ENCODE data around the gene ASAP3. TPM values are rescaled to one million over a fixed set of nuclear protein-coding genes. Genes with fewer than 3 reads are reported as not detected.

ASAP3 gene
- total RNA-seq, 4 donors from 2014 or later, result 69.3 to 75.7 (median 73.6) TPM

GRCh38 chr1:23428136-23428905 lies 55.7 kb downstream of the ASAP3 start:
- Histone ChIP-seq H3K27me3 (no peaks in the 10 kb centered on the region), H3K4me3 (replicated peaks in 1 of 3) (no peak overlapping the region), H3K36me3 (peaks cover 25 to 27% of the 10 kb centered on the region in 2 donors), H3K4me1 (peaks cover 8% of the 10 kb centered on the region in 2 donors), H3K27ac (no peak overlapping the region), H3K9me3 (no peaks in the 10 kb centered on the region)
- 85 to 94% methylated on average over 2 of the region's 2 CpGs for WGBS, 2 donors
- TF ChIP-seq POLR2A (IDR thresholded peaks at IDR 0.05) (no peak), CTCF (IDR thresholded peaks at IDR 0.05) (no peak)
- DNase-seq, result no peak
- intact Hi-C loops (cut with DNase I), result loop anchor here (10.0 kb wide), 1 partner anchor 106 kb away; the partner anchor contains the start of gene E2F2

- Histone ChIP-seq H3K36me3 (peaks cover 18 to 19% of the 10 kb centered on the region in 2 donors), H3K27ac (no peak overlapping the region), H3K9me3 (no peaks in the 10 kb centered on the region), H3K4me3 (replicated peaks in 1 of 3) (no peak overlapping the region), H3K27me3 (no peaks in the 10 kb centered on the region), H3K4me1 (peaks cover 16% of the 10 kb centered on the region in 2 donors)
- intact Hi-C loops (cut with DNase I), result loop anchor here (10.0 kb wide), 1 partner anchor 107 kb away; the partner anchor contains the start of gene E2F2
- WGBS, 2 donors, result 96% methylated on average over 3 of the region's 3 CpGs
- TF ChIP-seq CTCF (IDR thresholded peaks at IDR 0.05) (no peak), POLR2A (IDR thresholded peaks at IDR 0.05) (no peak)
- DNase-seq, result no peak
Observed at GRCh38 chr1:23427550-23427949, 56.4 kb downstream of the ASAP3 start.

GRCh38 chr1:23426828-23427227 lies 57.2 kb downstream of the ASAP3 start:
- intact Hi-C loops (cut with DNase I), result loop anchor here (10.0 kb wide), 1 partner anchor 108 kb away; the partner anchor contains the start of gene E2F2
- Histone ChIP-seq H3K9me3 (no peaks in the 10 kb centered on the region), H3K4me1 (peaks cover 23% of the 10 kb centered on the region in 2 donors), H3K4me3 (replicated peaks in 1 of 3) (no peak overlapping the region), H3K36me3 (peaks cover 13 to 17% of the 10 kb centered on the region in 2 donors), H3K27me3 (no peaks in the 10 kb centered on the region), H3K27ac (no peak overlapping the region)
- TF ChIP-seq CTCF (IDR thresholded peaks at IDR 0.05), result no peak
- TF ChIP-seq POLR2A (IDR thresholded peaks at IDR 0.05), result no peak
- 76 to 88% methylated on average over 2 of the region's 2 CpGs for WGBS, 2 donors
- no peak for DNase-seq

- no peak for TF ChIP-seq CTCF (IDR thresholded peaks at IDR 0.05)
- no peak for TF ChIP-seq POLR2A (IDR thresholded peaks at IDR 0.05)
- peak overlapping the region in 1 of 3 donors; percentile 56 for H3K4me3 ChIP-seq (replicated peaks in 1 of 3)
- 20 to 25% methylated on average over 5 of the region's 5 CpGs for WGBS, 2 donors
Observed at GRCh38 chr1:23425193-23425494, 58.8 kb downstream of the ASAP3 start.

More at GRCh38 chr1:23425193-23425494, 58.8 kb downstream of the ASAP3 start:
- H3K4me1 ChIP-seq, result peaks cover 24 to 29% of the 10 kb centered on the region in 2 donors
- intact Hi-C loops (cut with DNase I), result loop anchor here (10.0 kb wide), 1 partner anchor 110 kb away; the partner anchor contains the start of gene E2F2
- no peak for DNase-seq
- peak overlapping the region; percentile 63 to 90 (median 88) for H3K27ac ChIP-seq
- H3K27me3 ChIP-seq, result no peaks in the 10 kb centered on the region
- no peaks in the 10 kb centered on the region for H3K9me3 ChIP-seq
- peaks cover 0 to 3% of the 10 kb centered on the region in 2 donors for H3K36me3 ChIP-seq

Data from thyroid gland (tissue), 4 donors.